Osteocyte (in vitro differentiated cells): ENCODE data around the gene GOT1. TPM values are rescaled to one million over a fixed set of nuclear protein-coding genes. Genes with fewer than 3 reads are reported as not detected.

Experiments
- DNase-seq: peaks from one replicate; pipeline ENCODE4 v3.0.0; 2021; ENCODE audit warnings: mixed read lengths; ENCODE audit not compliant: unreplicated experiment; ENCODE audit errors: extremely low spot score
- H3K27ac Mint-ChIP-seq: one replicate; pipeline ENCODE4 v1.8.0; 2021; ENCODE audit warnings: mild to moderate bottlenecking, mixed read lengths; ENCODE audit not compliant: unreplicated experiment
- H3K27me3 Mint-ChIP-seq: one replicate; pipeline ENCODE4 v1.8.0; 2021; ENCODE audit warnings: mixed read lengths; ENCODE audit not compliant: unreplicated experiment
- H3K36me3 Mint-ChIP-seq: one replicate; pipeline ENCODE4 v1.8.0; 2021; ENCODE audit warnings: mixed read lengths; ENCODE audit not compliant: unreplicated experiment
- H3K4me1 Mint-ChIP-seq: one replicate; pipeline ENCODE4 v1.8.0; 2021; ENCODE audit warnings: mixed read lengths; ENCODE audit not compliant: unreplicated experiment
- H3K4me3 Mint-ChIP-seq: one replicate; pipeline ENCODE4 v1.8.0; 2021; ENCODE audit warnings: mild to moderate bottlenecking, moderate library complexity, mixed read lengths; ENCODE audit not compliant: unreplicated experiment
- H3K9me3 Mint-ChIP-seq: one replicate; pipeline ENCODE4 v1.8.0; 2021; ENCODE audit warnings: mixed read lengths; ENCODE audit not compliant: unreplicated experiment
- total RNA-seq: library from RNA; stranded (reverse); gene quantifications from 2 replicates; pipeline ENCODE4 v1.2.1, GENCODE V29; 2021
- TF ChIP-seq, protein P1 (sequence below): fragments of 200-600 bp; sonication (generic); IDR thresholded peaks from 2 replicates; pipeline ENCODE4 v1.5.0; 2021; ENCODE audit warnings: antibody characterized with exemption, mild to moderate bottlenecking, moderate library complexity

The GOT1 gene
- total RNA-seq, 1 donor from 2014 or later = 31.5 TPM

DNA sequence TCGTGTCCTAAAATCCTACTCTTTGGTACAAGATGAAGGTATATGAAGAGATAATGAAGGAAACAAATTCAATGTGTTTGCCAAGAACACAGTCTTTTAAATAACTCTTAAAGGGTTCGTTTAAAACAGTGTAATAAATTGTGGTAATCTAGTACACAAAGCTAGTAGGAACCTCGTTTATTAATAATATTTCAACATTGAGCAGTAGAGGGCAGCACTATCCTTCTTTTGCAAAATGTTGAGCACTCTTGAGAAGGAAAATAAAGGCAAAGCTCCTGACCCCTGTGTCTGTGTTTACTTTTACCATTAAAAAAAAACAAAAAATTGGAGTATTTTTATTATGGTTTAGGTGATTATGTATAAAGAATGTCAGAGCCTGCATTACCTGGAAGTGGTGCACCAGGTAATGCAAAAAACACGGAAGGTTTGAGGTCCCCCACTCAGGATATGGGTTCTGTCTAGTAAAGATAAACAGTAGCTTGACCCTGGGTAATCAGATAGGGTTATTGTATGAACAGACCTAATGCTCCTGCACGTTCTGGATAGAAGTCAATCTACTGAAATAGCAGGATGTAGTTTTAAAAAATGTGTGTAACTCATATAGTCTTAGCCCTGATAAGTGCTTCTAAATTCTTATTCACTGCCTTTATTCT lies 5.7 kb upstream of the GOT1 start:
- Mint-ChIP-seq H3K27ac (no peak overlapping the region), H3K9me3 (no peaks in the 10 kb centered on the region), H3K4me1 (peaks cover 14% of the 10 kb centered on the region), H3K36me3 (no peaks in the 10 kb centered on the region), H3K4me3 (no peak overlapping the region), H3K27me3 (no peaks in the 10 kb centered on the region)
- TF ChIP-seq, protein P1, sequence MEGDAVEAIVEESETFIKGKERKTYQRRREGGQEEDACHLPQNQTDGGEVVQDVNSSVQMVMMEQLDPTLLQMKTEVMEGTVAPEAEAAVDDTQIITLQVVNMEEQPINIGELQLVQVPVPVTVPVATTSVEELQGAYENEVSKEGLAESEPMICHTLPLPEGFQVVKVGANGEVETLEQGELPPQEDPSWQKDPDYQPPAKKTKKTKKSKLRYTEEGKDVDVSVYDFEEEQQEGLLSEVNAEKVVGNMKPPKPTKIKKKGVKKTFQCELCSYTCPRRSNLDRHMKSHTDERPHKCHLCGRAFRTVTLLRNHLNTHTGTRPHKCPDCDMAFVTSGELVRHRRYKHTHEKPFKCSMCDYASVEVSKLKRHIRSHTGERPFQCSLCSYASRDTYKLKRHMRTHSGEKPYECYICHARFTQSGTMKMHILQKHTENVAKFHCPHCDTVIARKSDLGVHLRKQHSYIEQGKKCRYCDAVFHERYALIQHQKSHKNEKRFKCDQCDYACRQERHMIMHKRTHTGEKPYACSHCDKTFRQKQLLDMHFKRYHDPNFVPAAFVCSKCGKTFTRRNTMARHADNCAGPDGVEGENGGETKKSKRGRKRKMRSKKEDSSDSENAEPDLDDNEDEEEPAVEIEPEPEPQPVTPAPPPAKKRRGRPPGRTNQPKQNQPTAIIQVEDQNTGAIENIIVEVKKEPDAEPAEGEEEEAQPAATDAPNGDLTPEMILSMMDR = peak; percentile 71
- no peak for DNase-seq

DNA sequence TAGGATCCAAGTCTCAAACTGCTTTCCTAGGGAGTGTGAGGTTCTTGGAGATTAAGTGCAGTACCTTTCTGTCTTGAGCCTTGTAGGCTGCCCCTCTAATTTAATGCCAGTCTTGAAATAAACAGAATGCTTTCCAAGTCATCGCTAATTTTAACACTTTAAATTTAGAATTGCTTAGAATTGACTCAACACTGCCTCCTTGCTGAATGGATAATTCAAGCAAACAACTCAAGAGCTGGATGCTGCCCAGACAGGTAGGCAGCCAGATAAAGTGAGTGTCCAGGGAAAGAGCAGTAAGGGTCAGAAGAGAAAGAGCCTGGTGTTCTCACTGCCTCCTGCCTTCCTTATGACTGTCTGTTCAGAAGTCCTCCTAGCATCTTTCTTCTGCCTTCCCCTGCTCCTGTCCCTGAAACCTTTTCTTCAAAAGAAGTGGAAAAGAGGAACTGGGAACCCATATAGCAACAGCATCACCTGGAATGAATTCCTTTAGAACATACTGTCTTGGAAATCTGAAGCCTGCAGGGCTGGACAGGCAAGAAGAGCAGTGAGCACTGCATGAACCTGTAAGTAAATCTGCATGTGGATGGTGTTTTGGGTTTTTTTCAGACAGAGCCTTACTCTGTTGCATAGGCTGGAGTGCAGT lies 3.1 kb upstream of the GOT1 start:
- TF ChIP-seq, protein P1 = peak; percentile 25
- no peak for DNase-seq
- Mint-ChIP-seq H3K27me3 (no peaks in the 10 kb centered on the region), H3K36me3 (no peaks in the 10 kb centered on the region), H3K4me3 (no peak overlapping the region), H3K27ac (no peak overlapping the region), H3K9me3 (no peaks in the 10 kb centered on the region), H3K4me1 (peaks cover 27% of the 10 kb centered on the region)

DNA sequence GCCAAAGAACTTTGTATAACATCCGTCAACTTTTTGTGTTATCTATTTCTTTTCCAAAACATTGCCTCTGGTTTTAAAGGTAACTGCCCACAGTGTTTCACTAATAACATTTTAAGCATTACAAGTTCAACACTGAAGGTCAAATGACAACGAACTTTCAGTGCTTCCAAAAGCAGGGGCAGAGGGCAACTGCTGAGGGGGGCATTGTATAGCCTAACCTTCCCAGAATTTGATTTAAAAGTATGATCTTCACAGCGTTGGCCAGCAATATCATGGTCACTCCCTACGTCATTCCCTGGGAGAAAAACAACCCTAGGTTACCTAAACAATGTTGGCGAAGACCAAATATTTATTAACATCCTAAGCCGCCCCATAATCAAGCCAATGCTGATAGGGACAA lies 2.5 kb upstream of the GOT1 start:
- Mint-ChIP-seq H3K36me3 (no peaks in the 10 kb centered on the region), H3K27ac (no peak overlapping the region), H3K27me3 (no peaks in the 10 kb centered on the region), H3K4me3 (no peak overlapping the region), H3K4me1 (peaks cover 27% of the 10 kb centered on the region), H3K9me3 (no peaks in the 10 kb centered on the region)
- no peak for DNase-seq
- TF ChIP-seq, protein P1 = no peak

DNA sequence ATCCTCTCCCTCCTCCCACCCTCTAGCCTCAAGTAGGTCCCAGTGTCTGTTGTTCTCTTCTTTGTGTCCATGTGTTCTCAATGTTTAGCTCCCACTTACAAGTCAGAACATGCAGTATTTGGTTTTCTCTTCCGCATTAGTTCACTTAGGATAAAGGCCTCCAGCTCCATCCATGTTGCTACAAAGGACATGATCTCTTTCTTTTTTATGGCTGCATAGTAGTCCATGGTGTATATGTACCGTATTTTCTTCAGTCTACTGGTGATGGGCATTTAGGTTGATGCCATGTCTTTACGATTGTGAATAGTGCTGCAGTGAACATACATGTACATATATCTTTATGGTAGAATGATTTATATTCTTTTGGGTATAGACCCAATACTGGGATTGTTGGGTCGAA lies 1.6 kb upstream of the GOT1 start:
- no peaks in the 10 kb centered on the region for H3K27me3 Mint-ChIP-seq
- TF ChIP-seq, protein P1 = no peak
- H3K36me3 Mint-ChIP-seq = no peaks in the 10 kb centered on the region

DNA sequence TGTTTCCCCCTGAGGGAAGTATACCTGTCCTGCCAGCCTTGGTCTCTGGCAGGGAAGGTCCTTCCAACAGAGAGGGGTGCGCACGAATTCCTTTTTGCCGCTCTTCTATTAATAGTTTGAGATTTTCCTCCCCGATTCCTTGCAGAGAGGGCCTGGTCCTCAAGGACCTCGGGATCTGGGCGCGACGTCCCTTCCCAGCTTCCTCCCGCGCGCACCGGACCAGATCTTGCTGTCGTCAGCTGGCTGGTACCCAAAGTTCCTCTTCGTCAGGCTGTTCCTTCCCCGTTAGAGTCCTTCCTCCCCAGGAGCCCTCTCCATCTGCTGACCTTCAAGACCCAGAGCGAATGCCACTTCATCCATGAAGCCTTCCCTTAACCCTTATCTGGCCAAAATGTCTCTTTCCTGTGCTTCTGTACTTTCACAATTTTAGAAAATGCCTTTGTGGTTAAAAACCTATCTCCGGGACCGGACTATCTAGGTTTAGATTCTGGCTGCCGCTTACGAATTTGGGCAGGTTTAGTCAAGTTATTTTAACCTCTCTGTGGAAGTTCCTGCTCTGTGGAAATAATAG lies 851 bp upstream of the GOT1 start:
- Mint-ChIP-seq H3K4me3 (peak overlapping the region; percentile 94), H3K27me3 (no peaks in the 10 kb centered on the region), H3K36me3 (no peaks in the 10 kb centered on the region), H3K4me1 (peaks cover 27% of the 10 kb centered on the region), H3K27ac (peak overlapping the region; percentile 97), H3K9me3 (no peaks in the 10 kb centered on the region)
- no peak for DNase-seq
- TF ChIP-seq, protein P1 = no peak

More for the DNA sequence above, 1.6 kb upstream of the GOT1 start:
- no peaks in the 10 kb centered on the region for H3K9me3 Mint-ChIP-seq
- peaks cover 27% of the 10 kb centered on the region for H3K4me1 Mint-ChIP-seq
- DNase-seq = no peak
- H3K4me3 Mint-ChIP-seq = peak overlapping the region; percentile 94
- no peak overlapping the region for H3K27ac Mint-ChIP-seq
